Measurements from ENCODE around the gene CCDC144A.
"Not testable (repeated sequence)": the region's sequence is repeated elsewhere in the genome, so short reads cannot be mapped to it uniquely, and the experiment has no call there.

The CCDC144A gene

DNA sequence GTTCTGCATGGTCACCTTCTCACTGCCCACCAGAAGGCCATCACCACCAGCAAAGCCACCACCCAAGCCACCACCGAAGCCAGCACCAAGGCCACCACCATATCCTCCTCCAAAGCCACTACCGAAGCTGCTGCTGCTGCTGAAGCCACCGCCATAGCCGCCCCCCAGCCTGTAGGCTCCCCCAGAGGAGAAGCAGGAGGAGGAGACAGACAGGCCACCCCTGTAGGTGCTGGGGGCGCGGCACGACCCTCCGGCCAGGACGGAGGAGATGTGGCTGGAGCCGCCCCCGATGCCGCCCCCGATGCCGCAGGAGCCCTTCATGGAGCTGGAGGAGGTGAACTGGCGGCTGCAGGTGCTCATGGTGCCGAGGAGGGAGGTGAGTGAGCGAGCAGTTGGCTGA is 132.1 kb downstream of the CCDC144A start:
- not testable (repeated sequence) for H3K9me3 ChIP-seq (ENCODE audit: control insufficient read depth, insufficient read depth, low read length); H3K36me3 ChIP-seq (ENCODE audit: control insufficient read depth, insufficient read depth, low read length); H3K9ac ChIP-seq (ENCODE audit: low read depth, low read length); H3K27me3 ChIP-seq (ENCODE audit: control insufficient read depth, insufficient read depth, low read length); H3K4me1 ChIP-seq (ENCODE audit: control insufficient read depth, insufficient read depth, low read length); H3K27ac ChIP-seq (ENCODE audit: low read depth, low read length); H3K4me3 ChIP-seq (ENCODE audit: low read depth, low read length)

DNA sequence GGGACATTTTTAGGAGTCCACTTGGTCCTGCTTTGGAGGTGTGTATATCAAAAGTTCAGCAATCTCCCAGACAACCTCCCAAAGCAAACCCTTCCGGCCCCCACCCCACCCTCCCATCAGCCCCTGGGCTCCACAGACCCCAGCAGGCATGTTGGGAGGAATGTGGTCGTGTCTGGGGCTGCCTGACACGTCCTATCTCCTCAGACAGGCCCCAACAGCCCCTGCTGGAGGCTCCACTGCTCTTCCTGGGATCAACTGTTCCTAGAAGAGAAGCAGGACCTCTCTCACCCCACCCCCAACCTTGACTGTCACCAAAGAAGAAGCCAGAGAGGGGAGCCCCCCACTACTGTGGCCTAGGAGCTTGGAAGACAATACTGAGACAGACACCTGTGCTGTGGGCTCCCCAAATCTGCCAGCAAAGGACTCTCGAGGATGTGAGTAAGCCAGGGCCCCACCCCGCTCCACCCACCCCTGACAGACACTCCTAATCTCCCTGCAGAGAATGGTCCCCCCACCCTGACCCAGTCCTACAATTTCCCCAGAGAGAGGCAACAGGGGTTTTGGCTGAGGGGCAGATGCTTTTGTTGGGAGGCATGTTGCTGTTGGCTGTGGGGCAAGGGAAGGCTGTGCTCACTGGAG is 133.8 kb downstream of the CCDC144A start:
- not testable (repeated sequence) for H3K36me3 ChIP-seq (ENCODE audit: control insufficient read depth, insufficient read depth, low read length); H3K9ac ChIP-seq (ENCODE audit: low read depth, low read length); H3K4me3 ChIP-seq (ENCODE audit: low read depth, low read length); H3K27ac ChIP-seq (ENCODE audit: low read depth, low read length); H3K9me3 ChIP-seq (ENCODE audit: control insufficient read depth, insufficient read depth, low read length); H3K4me1 ChIP-seq (ENCODE audit: control insufficient read depth, insufficient read depth, low read length); H3K27me3 ChIP-seq (ENCODE audit: control insufficient read depth, insufficient read depth, low read length)
